NK-92 treated with Interleukin-12 subunit alpha and Interleukin-12 subunit beta, amount 100 ng/mL, for 24 hours (cell line): ENCODE results near the gene MEGF9.

Source experiments
- DNase-seq: peaks from one replicate; lab custom pipeline; 2025; lab: John Stamatoyannopoulos, UW

Gene MEGF9

DNA sequence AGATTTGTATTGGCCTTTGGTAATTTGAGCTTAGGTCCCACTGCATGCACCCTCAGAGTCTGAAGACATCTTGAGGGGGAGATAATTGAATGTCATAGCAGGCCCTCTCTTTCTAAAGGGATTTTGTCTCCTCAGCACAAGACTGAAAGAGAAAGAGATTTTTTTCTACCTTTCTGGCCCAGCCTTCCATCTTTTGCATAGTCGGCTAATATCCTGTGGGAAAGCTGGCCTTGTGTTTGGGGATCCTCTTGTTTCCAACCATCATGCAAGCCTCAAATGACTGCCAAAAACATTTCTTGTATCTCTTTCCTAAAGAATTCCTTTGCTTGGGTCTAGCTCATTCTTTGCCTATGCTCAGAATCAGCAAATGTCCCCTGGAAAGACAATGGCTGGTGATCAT lies 92.3 kb downstream of the MEGF9 start:
- DNase-seq, result no peak

DNA sequence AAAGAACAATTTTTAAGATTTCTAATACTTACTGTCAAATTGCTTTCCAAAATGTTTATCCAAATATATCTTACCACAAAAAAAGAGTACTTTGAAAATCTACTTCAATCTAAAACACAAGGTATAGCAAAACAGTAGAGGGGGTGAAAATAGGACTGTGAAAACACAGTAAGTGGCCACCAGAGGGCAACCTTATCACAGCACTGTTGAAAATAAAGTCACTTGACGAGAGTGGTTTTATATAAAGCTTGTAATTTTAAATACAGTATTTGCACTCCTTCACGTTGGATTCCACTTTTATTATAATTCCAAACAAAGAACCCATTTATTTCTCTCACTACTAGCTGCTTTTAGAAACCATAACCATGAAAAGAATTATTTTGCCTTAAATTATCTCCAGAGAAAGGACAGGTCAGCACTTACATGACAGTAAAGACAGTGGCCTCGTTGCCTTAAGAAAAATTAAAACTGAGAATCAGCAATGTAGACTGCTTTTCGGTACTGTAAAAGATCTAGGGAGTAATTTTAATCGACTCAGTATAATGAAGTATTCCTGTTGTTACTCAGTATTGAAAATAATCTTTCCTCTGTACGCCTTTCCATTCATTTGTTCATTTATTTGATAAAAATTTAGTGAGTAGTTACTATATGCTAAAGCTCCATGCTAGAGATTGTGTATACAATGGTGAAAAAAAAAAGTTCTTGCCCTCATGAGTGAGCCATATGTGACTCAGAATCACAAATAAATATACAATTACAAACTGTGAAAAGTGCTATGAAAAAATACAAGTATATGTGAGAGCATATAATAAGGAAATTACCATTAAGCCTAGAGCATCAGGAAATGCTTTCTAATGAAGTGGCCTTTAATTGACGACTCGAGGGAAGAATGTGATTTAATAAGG lies 94.3 kb downstream of the MEGF9 start:
- peak; percentile 1 for DNase-seq

DNA sequence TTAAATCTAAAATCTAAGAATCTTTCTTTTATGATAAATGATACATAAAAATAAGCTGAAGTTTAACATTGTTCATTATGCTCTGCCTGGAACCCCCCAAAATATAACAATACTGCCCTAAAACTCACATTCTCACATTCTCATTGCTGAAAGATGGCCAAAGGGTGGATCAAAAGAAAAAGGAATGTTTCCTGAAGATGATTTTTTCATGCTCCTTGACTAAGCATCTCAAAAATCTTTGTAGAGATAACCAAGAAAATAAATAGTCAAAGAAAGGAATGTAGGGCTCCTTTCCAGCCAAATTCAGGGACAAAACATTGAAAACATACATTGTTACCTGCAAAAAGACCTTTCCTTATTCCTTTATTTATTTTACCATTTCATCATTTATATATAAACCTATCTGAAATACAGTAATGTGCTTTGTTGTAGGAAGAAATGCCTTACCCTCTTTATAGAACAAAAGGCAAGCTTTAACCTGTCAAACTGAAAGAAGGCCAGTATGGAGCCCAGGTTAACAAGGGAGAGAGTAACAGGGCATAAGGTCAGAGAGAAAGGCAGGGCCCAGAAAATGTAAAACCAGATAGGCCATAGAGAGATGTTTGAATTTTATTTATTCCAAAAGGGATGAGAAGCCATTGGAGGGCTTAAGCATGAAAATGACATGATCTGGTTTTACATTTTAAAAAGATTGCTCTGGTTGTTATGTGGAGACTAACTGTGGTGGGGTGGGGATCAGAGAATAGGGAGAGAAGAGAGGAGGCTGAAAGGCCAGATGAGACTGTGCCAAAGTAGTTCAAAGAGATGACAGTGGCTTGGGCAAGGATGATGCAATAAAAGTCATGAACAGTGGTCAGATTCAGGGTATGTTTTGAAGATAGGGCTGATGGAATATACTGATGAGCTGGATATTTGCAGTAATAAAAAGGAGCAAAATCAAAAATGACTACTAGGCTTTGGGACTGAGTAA lies 97.0 kb downstream of the MEGF9 start:
- no peak for DNase-seq

DNA sequence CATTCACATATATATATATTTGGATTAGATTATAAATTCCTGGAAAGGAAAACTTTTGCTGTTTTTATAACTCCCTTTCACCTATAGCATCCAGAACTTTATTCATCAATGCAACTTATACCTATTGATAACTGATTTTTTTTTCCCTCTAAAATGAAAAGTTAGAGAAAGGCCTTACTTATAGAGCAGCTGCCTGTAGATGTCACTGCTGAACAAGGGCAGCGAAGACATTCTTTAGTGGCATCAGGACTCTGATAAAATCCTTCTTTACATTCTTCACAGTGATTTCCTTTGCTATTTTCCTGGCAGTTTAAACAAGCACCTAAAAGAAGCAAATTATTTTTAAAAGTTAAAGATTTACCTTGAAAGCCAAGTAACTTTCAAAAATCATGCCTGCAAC lies 102.1 kb downstream of the MEGF9 start:
- DNase-seq, result no peak

DNA sequence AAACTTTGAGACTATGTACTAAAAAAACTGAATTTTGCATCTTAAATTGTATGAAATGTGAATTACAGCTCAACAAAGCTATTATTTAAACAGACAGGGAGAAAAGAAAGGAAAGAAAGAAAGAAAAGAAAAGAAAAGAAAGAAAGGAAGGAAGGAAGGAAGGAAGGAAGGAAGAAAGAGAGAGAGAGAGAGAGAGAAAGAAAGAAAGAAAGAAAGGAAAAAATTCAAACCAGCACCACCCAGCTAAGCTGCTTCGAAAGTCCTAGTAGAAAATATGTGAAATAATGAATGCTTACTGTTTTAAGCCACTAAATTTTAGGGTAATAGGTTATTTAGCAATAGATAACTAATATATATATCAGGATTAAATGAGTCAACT lies 102.6 kb downstream of the MEGF9 start:
- no peak for DNase-seq

GRCh38 chr9:120610975-120611689 lies 103.1 kb downstream of the MEGF9 start:
- DNase-seq, result no peak

GRCh38 chr9:120609636-120610035 lies 104.6 kb downstream of the MEGF9 start:
- no peak for DNase-seq

GRCh38 chr9:120608421-120608820 lies 105.8 kb downstream of the MEGF9 start:
- DNase-seq, result no peak

GRCh38 chr9:120603591-120603990 lies 110.7 kb downstream of the MEGF9 start:
- DNase-seq, result no peak

DNA sequence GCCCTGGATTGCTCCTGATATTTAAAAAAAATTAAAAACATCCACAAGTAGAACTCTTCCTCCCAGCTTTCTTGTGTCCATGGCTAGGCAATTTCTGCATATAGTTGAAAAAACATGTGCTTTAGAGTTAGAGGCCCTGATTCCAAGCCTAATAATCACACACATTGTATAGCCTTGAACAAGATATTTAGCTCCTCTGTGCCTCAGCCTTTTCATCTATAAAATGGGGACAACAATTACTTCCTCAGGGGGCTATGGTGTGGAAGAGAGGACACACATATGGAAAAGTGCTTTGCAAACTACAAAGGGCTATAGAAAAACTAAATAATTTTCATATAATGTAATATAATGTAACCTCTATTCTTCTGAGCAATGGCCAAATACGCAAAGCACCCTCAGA lies 111.3 kb downstream of the MEGF9 start:
- no peak for DNase-seq

GRCh38 chr9:120593955-120594277 lies 120.4 kb downstream of the MEGF9 start:
- no peak for DNase-seq

GRCh38 chr9:120593250-120593954 lies 120.9 kb downstream of the MEGF9 start:
- DNase-seq, result no peak

DNA sequence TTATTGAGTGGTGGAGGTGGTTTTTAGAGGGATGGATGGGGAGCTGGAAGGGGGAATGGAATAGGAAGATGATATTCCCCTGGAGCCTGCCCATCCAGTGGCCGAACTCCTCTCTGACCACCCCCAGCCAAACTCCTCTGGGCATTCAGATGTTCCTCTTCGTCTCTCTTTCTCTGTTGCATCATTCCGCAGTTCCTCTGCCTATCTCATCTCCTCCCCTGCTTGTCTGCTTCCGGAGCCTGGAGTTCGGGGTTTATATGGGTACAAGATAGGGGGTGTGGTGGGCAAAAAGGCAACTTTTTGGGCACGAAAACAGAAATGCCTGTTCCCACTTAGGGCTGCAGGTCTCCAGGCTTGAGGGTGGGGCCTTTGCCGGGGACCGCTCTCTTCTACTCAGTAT lies 122.1 kb downstream of the MEGF9 start:
- DNase-seq, result no peak

- no peak for DNase-seq
These were observed 126.9 kb downstream of the MEGF9 start for GRCh38 chr9:120587328-120587727.

DNA sequence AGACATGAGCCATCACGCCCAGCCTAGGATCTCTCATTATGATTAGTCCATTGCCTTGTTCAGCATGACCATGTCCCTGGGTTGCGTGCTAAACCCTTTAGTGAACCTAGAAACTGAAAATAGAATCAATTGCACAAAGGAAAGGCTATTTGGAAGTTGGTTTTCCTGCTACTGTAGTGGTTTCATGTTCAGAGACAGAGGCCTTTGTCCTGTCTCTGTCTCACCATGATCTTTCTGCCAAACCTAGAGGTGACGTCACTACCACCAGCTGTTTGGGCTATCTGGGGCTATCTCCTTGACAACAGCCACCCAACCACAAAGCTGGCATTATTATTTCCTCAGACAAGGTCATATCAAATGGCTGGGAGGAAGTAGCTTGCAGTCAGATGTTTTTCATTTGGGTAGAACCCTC lies 130.3 kb downstream of the MEGF9 start:
- peak; percentile 44 for DNase-seq

- peak; percentile 69 for DNase-seq
These were observed 134.0 kb downstream of the MEGF9 start, which contains the start of gene CDK5RAP2 for GRCh38 chr9:120580051-120580896. Gene CDK5RAP2, minus strand, starts transcription at chr9:120580167. Its CDS starts 189 bp downstream, at chr9:120579978.

GRCh38 chr9:120579139-120580050 lies 134.9 kb downstream of the MEGF9 start:
- DNase-seq, result no peak

DNA sequence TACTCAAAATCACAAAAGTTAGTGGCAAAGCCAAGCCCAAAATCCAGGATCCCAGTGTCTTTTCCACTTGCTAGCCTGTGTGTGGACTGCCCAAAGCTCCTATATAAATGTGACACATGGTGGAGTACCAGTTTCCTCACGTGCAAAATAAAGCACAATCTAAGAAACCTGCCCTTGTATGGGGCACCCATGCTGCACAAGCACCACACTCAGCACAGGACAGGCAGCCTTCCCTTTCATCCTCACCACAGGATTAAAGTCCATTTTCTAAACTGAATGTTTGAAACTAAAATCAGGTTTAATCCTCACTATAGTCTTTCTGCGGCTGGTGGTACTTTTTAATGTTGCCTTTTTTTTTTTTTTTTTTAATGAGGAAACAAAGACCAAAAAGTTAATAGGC lies 139.8 kb downstream of the MEGF9 start:
- DNase-seq, result no peak

GRCh38 chr9:120572472-120572871 lies 141.8 kb downstream of the MEGF9 start:
- no peak for DNase-seq
